Stimulated activated CD4-positive, alpha-beta T cell treated with anti-CD3 and anti-CD28 coated beads, Interleukin-2, amount 100 ng/mL, for 24 hours (primary cell): Measurements from ENCODE around the gene HLA-DMB.
"Not testable (repeated sequence)": the region's sequence is repeated elsewhere in the genome, so short reads cannot be mapped to it uniquely, and the experiment has no call there.

Experiments
- DNase-seq, 2 donors: peaks; one replicate each; pipeline ENCODE4 v3.0.0-alpha.2; 2020

HLA-DMB gene

DNA sequence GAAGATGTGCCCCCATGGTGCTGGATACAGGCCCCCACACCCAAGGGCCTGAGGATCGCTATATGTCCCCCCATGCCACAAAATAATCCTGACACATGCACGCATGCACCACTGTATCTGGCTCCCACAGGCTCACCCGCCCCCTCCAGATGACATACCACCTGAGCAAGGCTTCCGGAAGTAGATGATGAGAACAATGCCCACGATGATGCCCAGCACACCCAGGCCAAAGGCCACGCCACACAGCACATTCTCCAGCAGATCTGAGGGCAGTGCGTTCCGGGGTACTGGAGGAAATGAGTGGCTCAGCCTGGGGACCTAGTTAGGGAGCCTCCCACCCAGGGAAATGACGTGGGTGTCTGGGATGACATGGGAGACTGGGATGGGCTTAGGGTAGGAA, 8.3 kb upstream of the HLA-DMB start:
- no peak for DNase-seq

DNA sequence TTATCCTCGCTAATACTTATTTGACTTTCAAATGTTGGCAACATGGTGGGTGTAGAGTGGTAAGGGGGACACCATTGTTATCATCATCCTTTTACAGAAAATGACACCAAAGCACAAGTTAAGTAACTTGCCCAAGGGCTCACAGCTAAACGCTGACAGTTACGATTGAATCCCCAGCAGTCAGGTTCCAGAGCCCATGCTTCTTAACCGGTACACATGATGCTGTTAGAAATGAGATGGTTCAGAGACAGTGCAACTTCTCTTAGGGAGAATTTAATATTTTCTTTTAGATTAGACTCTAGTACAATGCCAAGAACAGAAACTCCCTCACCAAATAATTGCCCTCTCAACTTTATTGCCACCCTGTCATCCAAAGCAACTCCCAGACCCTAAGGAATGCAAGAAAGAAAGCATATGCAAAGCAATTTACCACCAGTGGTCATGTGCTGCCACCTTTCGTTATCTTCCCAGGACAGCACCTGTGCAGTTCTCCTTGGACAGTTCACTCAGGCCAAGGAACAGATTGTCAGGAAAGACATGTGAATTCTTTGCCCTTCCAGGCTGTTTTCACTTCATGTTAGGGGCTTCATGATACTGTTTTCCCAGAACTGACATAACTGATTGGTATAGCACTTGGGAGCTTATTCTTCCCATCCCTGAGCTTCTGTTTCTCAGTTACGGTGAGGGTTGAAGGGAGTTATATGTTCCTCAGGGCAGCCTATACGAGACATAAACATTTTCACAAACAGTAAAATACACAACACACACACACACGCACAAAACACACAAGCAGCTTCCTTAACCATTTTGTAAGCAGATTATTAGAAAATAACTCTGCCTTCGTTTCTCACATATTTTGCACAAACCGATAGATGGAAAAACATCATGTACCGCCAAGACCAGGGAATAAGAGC, 7.0 kb upstream of the HLA-DMB start:
- peak in 1 of 2 donors; percentile 33 for DNase-seq

DNA sequence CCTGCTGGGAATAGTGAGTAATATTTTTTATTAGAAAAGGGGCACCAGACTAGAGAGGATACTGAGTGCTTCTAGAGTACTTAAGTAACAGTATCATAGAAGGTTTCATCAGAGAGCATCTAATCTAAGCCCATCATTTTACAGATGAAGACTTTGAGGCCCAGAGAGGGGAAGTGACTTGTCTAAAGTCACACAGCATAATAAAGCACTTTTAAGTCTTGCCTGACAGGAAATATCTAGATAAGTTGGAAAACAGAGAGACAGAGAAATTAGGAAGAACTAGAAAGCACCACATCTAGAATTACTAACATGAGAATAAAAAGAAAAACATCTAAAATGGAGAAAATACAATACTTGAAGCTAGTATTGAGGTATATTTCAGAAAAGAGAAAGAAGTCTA, 6.1 kb upstream of the HLA-DMB start:
- no peak for DNase-seq

DNA sequence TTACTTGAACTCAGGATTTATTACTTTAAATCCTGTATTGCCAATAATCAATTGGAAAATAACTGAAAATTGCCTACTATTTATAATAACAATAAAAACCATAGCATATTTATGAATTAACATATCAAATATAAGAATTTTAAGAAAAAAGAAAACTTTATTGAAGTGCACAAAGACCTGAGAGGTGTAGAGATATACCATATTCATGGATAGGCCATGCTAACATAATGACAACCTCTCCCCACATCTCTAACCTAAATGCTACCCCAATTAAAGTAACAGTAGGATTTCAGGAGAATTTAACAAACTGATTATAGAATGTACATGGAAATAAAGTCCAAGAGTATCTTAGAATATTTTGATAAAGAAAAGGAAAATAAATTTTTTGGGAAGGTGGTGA, 5.1 kb upstream of the HLA-DMB start:
- no peak for DNase-seq

DNA sequence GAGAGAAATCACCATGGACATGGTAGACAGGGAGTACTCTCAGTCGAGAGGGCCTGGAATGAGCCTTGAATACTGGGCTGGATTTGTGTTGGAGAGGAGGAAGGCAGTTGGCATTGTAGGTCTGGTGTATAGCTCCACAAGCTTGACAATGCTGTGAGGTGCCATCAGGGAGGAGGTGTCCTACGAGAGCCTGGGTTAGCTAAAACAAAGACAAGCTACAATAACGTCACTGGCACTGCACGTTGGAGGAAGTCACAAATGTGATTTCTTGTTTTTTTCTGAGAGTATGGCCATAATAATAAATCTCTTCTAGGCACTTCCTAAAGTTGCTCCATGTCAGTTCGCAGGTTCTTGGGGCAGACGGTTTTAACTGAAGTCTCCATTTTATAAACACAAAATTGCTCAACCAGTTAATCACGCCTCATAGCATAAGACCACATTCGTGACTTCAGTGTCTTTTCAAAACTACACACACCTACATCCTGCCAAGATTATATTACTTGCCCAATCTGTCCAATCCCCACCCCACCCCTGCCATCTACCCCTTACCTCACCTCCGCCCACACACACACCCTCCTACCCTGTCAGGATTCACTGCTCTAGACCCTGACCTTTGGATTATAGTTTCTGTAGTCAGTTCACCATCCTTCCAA, 4.4 kb upstream of the HLA-DMB start:
- DNase-seq: peak in 1 of 2 donors; percentile 30

DNA sequence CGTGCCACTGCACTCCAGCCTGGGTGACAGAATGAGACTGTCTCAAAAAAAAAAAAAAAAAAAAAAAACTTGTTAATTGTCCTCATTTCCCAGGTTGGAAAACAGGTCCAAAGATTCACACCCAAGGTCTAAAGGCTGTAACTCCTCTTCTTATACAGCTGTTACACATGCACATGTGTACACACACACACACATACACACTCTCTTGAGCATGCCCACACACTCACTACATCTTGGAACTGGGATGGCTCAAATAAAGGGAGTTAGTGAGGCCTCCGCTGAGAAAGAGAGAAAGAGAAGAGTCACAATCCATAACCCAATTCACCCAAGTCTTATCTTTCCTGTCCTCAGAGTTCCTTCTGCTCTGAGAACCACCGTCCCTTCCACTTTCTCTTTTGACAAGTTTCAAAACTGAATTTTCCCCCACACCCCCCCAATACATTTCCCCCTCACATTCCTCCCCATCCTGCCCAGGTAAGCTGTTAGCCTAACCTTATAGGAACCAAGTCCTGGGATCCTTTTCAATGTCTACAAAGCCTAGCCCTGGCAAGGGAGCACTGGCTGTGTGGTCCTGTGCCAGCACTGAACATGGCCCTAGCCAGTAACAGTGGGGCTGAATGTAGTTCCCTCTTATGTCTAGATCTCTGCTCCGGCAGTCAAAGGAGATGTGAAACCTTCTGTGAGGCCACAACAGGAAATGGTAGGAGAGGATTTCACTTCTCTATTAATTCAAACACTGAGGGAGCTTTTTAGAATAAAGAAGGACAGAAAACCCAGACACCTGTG, 3.2 kb upstream of the HLA-DMB start:
- DNase-seq: peak in 1 of 2 donors; percentile 31

DNA sequence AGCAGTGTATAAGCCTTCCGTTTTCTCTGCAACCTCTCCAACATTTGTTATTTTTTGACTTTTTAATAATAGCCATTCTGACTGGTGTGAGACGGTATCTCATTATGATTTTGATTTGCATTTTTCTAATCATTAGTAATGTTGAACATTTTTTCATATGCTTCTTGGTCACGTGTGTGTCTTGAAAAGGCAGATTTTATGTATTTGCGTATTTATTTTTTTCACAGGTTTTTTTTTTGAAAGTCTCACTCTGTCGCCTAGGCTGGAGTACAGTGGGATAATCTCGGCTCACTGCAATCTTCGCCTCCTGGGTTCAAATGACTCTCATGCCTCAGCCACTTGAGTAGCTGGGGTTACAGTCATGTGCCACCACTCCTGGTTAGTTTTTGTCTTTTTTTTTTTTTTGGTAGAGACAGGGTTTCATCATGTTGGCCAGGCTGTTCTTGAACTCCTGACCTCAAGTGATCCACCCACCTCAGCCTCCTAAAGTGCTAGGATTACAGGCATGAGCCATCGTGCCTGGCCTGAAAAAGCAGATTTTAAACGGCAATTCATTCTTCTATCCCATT, 1.8 kb upstream of the HLA-DMB start:
- DNase-seq: not testable (repeated sequence)

DNA sequence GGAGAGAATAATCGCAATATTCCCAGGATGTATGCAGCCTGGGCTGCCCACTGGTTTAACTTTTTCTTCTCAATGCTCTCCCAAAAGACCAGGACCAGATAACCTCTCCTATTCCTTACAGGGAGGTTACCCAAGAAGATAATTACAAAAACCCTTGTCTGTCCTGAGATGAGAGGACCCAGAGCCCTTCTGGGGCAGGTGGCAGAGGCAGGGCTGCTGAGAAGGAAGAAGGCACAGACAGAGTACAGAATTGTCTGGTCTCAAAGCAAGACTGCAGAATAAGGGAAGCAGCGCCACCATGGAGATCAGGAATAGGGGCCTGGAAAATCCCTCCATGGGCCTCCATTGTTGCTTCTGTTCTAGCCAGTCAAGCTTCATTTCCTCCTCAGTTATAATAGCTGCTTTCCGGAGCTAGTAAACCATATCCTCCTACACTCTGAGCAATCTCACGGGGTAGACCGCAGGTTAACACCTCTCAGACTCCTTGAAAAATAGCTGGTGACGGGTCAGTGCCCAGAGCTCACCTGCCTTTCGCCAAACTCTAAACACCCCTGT, 463 bp upstream of the HLA-DMB start:
- DNase-seq: peak; percentile 37 to 54

DNA sequence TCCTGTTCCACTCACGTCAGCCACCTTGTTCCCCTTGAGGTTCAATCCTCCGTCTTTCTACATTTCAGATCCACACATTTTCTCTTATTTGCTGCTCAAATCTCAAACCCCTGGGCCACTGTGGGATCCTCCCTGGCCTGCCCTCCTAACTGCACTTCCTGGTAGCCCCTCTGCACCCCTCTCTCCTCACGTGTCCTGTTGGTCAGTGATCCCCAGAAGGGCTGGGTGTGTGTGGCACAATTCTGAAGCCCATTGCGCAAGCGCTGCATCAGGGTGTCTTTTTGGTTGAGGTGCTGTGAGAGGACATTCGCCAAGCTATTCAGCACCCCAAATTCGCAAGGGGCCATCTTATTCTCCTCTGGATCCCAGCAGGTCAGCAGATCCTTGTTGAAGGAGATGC, 2.3 kb downstream of the HLA-DMB start:
- DNase-seq: no peak

DNA sequence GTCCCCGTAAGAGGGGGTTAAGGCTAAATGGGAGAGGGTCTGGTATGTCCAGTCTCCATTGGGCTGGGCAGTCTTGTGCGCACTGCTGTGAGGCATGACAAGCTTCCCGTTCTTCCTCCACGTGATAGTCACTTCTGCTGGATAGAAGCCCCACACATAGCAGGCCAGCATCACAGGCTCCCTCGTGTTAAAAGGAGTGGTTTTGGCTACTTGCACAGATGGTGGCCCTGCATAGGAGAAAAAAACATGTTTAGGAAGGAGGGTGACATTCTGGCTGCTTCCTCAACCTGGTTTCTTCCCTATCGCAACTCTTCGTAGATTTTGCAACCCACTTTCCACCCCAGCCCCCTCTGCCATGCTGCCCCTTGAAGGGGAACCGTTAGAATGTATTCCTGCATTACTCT, 3.6 kb downstream of the HLA-DMB start:
- DNase-seq: no peak

DNA sequence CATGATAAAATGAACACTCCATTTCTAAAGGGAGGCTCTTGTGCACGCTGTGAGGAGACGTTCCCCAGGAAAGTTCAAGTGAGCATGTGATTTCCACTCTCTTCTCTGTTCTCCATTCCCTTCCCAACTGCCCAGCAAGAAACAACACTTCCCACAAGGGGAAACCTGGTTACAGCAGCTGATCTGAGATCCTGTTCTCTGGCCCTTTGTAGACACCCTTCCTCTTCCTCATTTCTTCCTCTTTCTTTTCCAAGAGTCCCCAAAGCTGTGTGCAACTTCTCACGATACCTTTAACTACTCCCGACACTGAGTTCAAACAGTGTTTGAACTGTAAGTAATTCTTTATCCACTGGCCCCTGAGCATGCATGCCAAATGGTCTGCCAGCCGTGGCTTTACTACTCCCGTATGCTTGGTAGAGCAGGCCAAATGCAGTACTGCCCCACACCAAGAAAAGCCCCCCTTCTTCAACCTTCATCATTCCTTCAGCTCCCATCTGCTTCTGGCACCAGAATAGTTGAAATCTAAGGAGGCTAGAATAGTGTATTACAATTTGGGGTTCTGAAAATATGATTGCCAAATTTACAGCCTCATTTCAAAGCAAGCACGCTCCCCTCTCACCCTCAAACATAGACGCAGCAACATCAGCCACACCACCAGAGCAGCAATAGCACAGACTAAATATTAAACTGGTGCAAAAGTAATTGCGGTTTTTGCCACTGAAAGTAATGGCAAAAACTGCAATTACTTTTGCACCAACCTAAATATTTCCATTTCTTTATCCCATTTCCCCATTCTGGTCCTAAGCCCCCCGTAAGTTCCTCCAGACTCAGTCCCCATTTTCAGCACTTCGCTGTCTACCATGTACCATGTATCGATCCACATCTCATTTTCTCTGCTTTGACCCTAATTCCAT, 4.3 kb downstream of the HLA-DMB start:
- DNase-seq: no peak

DNA sequence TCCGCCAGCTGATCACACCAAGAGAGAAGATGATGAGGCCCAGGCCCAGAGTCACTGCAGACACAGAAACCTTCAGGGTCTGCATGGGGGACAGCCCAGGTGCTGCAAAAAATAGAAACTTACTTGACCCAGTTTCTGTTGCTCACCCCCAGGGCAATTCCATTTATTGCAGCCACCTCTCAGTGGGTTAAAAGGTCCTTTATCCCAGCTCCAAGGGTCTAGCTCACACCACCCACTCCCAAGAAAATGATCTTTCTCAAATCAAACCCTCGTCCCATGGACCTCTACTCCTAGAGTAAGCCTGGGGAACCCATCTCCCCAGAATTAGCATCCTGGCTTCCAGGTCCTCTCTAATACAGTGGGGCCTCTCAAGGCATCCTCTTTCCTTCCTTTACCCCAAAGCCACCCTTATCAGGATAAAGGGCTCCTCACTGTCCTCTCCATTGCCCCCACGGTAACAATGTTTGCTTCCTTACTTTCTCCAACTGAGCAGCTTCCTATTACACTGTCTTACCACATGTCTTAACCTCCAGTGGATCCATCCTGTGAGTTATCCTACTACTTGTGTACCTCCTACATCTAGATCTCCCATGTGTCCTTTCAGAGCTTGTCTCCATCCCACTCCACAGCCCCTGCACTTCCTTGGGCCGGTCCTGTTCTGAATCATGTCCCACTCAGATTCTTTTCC, 5.1 kb downstream of the HLA-DMB start:
- no peak for DNase-seq

DNA sequence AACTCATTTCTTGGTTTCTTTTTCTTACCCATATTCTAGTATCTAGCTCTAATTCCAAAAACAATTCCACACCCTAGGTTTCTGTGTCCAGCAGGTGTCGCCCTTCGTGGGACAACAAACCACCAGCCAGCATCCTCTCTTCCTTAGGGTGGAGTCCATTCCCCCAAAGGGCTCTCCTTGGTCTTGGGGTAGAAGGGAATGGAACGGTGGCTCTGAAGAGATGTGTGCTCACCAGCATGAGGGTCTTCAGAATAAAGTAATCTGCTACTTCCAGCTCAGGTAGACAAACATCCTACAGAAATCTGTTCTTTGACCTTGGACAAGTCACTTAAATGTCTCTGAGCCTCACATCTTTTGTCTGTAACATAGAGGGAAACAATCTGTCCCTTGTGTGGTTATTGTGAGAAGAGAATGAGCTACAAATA, 7.2 kb downstream of the HLA-DMB start:
- peak; percentile 85 to 86 for DNase-seq

DNA sequence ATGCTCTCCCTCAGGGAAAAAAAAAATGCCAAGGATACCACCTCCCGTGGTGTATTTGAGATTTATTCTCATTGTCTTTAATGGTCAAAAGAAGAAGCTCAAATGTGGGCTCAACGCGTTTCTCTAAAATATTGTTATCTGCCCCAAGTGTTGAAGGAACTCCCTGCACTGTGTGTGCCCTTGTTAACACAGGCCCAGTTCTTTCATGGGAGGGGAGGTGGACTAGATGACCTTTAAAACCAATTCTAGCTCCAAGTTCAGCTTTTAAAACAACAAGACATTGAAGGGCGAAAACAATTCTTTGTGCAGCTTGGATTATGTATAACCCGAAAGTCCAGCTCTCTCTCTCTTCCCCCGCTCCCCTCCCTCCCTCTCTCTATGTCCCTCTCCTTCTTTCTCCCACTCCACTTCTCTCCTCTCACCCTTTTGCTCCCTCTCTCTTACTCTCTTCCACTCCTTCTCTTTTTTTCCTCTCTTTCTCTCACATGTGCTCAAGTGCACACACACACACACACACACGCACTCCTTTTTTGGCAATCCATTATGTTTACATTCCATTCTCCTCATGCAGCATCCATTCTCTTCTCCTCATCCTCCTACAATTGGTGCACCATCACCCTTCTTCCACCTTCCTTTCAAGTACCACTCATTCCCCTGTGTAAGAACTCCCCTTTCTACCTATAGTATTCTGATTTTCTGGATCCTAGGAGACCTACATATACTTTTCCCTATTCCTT, 8.5 kb downstream of the HLA-DMB start:
- no peak for DNase-seq

DNA sequence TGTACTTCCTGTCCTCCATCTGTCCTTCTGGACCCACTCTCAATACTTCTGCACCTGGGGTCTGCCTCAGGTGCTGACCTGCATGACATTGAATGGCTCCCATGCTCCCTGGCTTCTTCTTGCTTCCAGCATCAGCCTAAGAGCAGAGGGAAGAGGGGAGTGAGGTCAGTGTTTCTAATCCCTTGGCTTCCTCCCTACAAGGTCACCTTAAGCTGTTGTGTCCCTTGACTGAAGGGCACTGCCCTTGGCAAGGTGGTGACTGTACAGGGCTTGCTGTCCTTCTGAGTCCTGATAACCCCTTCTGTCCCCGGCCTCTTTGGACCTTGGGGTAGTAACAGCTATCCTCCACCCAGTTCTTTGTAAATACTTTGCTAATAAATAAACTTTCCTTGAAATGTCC, 9.6 kb downstream of the HLA-DMB start:
- DNase-seq: no peak

DNA sequence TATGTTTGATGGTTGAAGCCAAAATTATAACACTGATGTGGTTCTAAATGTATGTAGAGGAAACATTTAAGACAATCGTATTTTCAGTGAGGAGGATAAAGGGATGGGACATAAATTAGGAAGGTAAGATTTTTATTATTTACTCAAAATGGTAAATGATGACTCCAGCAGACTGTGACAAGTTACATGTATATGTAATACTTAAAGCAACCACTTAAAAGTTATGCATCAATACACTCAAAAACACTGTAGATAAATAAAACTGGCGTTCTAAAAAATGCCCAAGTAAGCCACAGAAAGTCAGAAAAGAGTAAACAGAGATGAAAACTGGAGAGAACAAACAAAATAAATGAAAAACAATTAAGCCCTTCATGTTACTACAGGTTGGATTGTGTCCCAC, 18.7 kb downstream of the HLA-DMB start:
- no peak for DNase-seq

DNA sequence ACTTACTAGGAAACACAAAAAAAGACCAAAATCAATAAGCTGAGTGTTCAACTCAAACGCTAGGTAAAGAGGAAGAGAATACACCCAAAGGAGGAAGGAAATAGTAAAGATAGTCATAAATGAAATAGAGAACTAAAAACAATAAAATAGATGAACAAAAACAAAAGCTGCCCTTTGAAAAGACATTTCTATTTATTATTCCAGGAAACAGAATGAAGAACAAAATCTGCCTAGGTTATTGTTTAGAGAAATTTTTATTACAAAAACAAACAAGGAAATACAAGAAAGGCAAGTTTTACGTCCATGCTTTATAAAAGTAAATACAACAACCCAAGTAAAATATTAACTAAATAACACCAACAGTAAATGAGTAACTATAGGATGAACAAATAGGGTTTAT, 20.1 kb downstream of the HLA-DMB start:
- DNase-seq: no peak

DNA sequence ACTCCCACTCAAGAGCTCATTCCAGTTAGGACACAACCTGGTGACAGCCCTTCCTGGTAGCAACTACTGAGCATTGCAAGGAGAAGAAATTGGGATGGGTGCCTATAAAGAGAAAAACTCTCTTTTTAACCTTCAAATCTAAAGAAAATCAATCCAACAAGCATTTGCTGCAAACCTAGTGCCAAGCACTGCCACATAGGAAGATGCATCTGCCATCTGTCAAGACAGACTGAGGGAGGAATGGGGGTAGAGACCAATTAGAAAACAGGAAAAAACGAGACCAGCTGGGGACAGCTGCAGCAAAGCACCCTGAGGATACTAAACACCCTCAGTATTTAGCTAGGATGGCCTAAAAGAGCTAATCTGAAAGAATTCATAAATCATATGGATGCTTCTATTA, 27.9 kb downstream of the HLA-DMB start:
- DNase-seq: no peak

DNA sequence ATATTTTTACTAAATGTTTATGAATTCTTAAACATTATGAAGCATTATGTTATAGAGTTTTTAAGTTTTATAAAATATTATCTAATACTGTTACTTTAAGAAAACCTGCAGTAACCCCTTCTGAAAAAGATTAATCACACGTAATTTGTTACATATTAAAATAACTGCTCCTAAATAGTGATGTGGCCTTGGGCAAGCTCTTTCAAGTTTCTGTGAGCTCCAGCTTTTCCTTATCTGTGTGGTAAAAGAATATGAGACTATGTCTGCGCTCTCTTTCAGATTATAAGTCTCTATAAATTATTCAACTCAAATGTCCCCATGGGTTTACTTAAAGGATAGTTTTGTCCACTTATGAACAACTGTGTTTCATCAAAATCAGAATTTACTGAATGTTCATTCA, 31.9 kb downstream of the HLA-DMB start:
- DNase-seq: no peak

DNA sequence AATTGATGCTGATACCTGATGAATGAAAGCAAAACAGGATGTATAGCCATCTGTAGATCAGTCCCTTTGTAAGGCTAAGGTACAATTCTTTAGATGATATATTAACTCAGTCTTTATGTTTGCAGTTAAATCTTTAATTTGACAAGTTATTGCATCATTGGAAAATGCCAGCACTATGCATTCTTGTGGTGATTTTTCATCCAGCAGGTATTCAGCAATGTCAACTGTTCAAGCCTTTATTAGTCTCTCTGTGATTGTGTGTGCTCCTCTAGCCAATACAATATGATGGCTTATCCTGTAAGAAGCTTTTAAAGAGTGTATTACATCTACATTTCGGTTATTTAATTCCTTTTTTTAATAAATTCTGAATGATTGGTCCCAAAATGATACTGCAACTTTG, 34.3 kb downstream of the HLA-DMB start:
- DNase-seq: no peak
